ENCODE results near the gene NAALADL2. TPM values are rescaled to one million over a fixed set of nuclear protein-coding genes. Genes with fewer than 3 reads are reported as not detected.

NAALADL2 gene
- total RNA-seq, 3 donors from 2014 or later, result 18.4 to 43.9 (median 20.8) TPM

- Histone ChIP-seq H3K9me3 (no peaks in the 10 kb centered on the region), H3K4me3 (no peak overlapping the region), H3K4me1 (ENCODE audit: low read depth) (no peaks in the 10 kb centered on the region), H3K36me3 (ENCODE audit: low read depth) (no peaks in the 10 kb centered on the region)
- ATAC-seq (no peak), DNase-seq (no peak)
- intact Hi-C loops (cut with DNase I, micrococcal nuclease), result no loop called here
- no peak for TF ChIP-seq CTCF (IDR thresholded peaks at IDR 0.05)
Observed at GRCh38 chr3:174821477-174821876, 37.7 kb upstream of the NAALADL2 start.

GRCh38 chr3:174822320-174822719 lies 36.8 kb upstream of the NAALADL2 start:
- intact Hi-C loops (cut with DNase I, micrococcal nuclease), result no loop called here
- Histone ChIP-seq H3K4me3 (no peak overlapping the region), H3K9me3 (no peaks in the 10 kb centered on the region), H3K4me1 (ENCODE audit: low read depth) (no peaks in the 10 kb centered on the region), H3K36me3 (ENCODE audit: low read depth) (no peaks in the 10 kb centered on the region)
- no peak for TF ChIP-seq CTCF (IDR thresholded peaks at IDR 0.05)
- ATAC-seq, result no peak
- no peak for DNase-seq

DNA sequence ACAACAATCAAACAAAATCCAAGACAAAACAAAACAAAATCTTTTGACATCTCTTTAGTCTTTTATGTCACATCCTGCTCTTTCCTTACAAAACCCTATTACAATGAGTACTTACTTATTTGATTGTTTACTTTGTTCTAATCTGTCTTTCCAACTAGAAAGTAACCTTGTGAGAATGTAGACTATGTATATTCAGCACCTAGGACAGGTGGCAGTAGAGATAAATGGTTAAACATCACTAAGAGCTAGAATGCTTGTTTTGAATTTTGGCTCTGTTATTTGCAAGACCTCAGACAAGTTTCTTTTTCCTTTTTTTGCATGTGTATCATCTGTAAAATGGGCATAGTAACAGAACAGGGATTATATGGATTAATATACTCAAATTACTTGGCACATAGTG lies 33.1 kb upstream of the NAALADL2 start:
- TF ChIP-seq CTCF (IDR thresholded peaks at IDR 0.05), result no peak
- ATAC-seq, result no peak
- Histone ChIP-seq H3K9me3 (no peaks in the 10 kb centered on the region), H3K4me3 (no peak overlapping the region), H3K36me3 (ENCODE audit: low read depth) (no peaks in the 10 kb centered on the region), H3K4me1 (ENCODE audit: low read depth) (no peaks in the 10 kb centered on the region)
- no peak for DNase-seq
- intact Hi-C loops (cut with DNase I, micrococcal nuclease), result no loop called here

- Histone ChIP-seq H3K4me3 (no peak overlapping the region), H3K9me3 (peaks cover 4% of the 10 kb centered on the region), H3K4me1 (ENCODE audit: low read depth) (no peaks in the 10 kb centered on the region), H3K36me3 (ENCODE audit: low read depth) (no peaks in the 10 kb centered on the region)
- no peak for ATAC-seq
- no peak for TF ChIP-seq CTCF (IDR thresholded peaks at IDR 0.05)
- no peak for DNase-seq
- intact Hi-C loops (cut with DNase I, micrococcal nuclease), result no loop called here
Observed at GRCh38 chr3:174844746-174845145, 14.4 kb upstream of the NAALADL2 start.

GRCh38 chr3:174846055-174846454 lies 13.1 kb upstream of the NAALADL2 start:
- Histone ChIP-seq H3K36me3 (ENCODE audit: low read depth) (no peaks in the 10 kb centered on the region), H3K9me3 (peaks cover 12% of the 10 kb centered on the region), H3K4me1 (ENCODE audit: low read depth) (no peaks in the 10 kb centered on the region), H3K4me3 (no peak overlapping the region)
- intact Hi-C loops (cut with DNase I, micrococcal nuclease), result no loop called here
- DNase-seq, result no peak
- ATAC-seq, result no peak
- no peak for TF ChIP-seq CTCF (IDR thresholded peaks at IDR 0.05)

DNA sequence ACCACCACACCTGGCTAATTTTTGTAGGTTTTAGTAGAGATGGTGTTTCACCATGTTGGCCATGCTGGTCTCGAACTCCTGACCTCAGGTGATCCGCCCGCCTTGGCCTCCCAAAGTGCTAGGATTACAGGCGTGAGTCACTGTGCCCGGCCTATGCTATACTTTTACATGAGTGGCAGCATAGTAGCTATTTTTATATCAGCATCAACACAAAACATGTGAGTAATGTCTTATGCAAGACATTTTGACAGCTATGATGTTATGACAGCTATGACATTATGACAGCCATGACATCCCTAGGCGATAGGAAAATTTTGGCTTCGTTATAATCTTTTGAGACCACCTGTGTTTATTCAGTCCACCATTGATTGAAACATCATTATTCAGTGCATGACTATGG lies 4.1 kb upstream of the NAALADL2 start:
- no peak overlapping the region for H3K4me3 ChIP-seq
- TF ChIP-seq CTCF (IDR thresholded peaks at IDR 0.05), result no peak
- no peaks in the 10 kb centered on the region for H3K4me1 ChIP-seq (ENCODE audit: low read depth)
- DNase-seq (no peak), ATAC-seq (no peak)
- H3K9me3 ChIP-seq, result peaks cover 6% of the 10 kb centered on the region
- intact Hi-C loops (cut with DNase I, micrococcal nuclease), result no loop called here
- H3K36me3 ChIP-seq (ENCODE audit: low read depth), result no peaks in the 10 kb centered on the region

All from mucosa of descending colon (tissue), 3 donors.